Testis (tissue), 2 donors: ENCODE measurements around the gene TTC22.

Source experiments
- POLR2A ChIP-seq: fragments of 450-650 bp; IDR thresholded peaks from one replicate; pipeline ENCODE4 v1.6.1; 2017; ENCODE audit warnings: antibody characterized with exemption, mild to moderate bottlenecking, moderate library complexity
- TF ChIP-seq, protein P1 (sequence below), 3 experiments: fragments of 450-650 bp in 2 of 3; fragments of 200-600 bp in 1 of 3; sonication (generic) in 1 of 3; IDR thresholded peaks; one replicate each; pipeline ENCODE4 v1.5.1; 2016 to 2019; ENCODE audit warnings: antibody characterized with exemption in 3 of 3, mild to moderate bottlenecking in 2 of 3, moderate library complexity in 1 of 3

DNA sequence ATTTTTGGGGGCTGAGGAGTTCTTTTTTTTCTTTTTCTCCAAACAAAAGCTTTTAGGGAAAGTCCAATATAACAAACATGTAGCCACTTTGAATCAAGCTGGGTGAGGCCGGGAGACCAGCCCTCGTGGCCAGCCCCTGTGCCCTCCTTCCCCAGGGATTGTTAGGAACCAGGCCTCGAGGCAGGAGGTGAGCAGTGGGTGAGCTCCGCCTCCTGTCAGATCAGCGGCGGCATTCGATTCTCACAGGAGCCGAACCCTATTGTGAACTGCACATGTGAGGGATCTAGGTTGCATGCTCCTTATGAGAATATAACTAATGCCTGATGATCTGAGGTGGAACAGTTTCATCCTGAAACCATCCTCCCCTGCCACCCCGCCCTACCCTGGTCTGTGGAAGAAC, 41.8 kb upstream of the TTC22 start:
- TF ChIP-seq, protein P1, sequence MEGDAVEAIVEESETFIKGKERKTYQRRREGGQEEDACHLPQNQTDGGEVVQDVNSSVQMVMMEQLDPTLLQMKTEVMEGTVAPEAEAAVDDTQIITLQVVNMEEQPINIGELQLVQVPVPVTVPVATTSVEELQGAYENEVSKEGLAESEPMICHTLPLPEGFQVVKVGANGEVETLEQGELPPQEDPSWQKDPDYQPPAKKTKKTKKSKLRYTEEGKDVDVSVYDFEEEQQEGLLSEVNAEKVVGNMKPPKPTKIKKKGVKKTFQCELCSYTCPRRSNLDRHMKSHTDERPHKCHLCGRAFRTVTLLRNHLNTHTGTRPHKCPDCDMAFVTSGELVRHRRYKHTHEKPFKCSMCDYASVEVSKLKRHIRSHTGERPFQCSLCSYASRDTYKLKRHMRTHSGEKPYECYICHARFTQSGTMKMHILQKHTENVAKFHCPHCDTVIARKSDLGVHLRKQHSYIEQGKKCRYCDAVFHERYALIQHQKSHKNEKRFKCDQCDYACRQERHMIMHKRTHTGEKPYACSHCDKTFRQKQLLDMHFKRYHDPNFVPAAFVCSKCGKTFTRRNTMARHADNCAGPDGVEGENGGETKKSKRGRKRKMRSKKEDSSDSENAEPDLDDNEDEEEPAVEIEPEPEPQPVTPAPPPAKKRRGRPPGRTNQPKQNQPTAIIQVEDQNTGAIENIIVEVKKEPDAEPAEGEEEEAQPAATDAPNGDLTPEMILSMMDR (IDR thresholded peaks at IDR 0.05): no peak
- TF ChIP-seq POLR2A: no peak
